Calu3 (cell line): ENCODE results near the gene ASB13. TPM values are rescaled to one million over a fixed set of nuclear protein-coding genes. Genes with fewer than 3 reads are reported as not detected.
A peak's percentile ranks its signal among the peaks of the same experiment; 100 is the strongest.

Experiments used
- BruUV-seq: library from RNA; stranded (reverse); fragments of 400-500 nt; replicated peaks from 2 replicates; lab custom pipeline; 2021; lab: Mats Ljungman, UMichigan
- CTCF ChIA-PET: fragments of 300-600 bp; sonication (Branson Sonifier 250); formaldehyde crosslinking; loops from one replicate; lab custom pipeline; 2022; ENCODE audit warnings: antibody characterized with exemption; lab: Charles Lee
- DNase-seq: peaks from one replicate; pipeline ENCODE4 v3.0.0; 2022
- H3K27ac Mint-ChIP-seq: one replicate; pipeline ENCODE4 v1.8.0; 2022; ENCODE audit warnings: mixed read lengths; ENCODE audit not compliant: unreplicated experiment
- H3K27me3 Mint-ChIP-seq: one replicate; pipeline ENCODE4 v1.8.0; 2022; ENCODE audit warnings: mixed read lengths; ENCODE audit not compliant: unreplicated experiment
- H3K36me3 Mint-ChIP-seq: one replicate; pipeline ENCODE4 v1.8.0; 2022; ENCODE audit warnings: mild to moderate bottlenecking, moderate library complexity, mixed read lengths; ENCODE audit not compliant: insufficient read depth, unreplicated experiment
- H3K4me1 Mint-ChIP-seq: one replicate; pipeline ENCODE4 v1.8.0; 2022; ENCODE audit warnings: mild to moderate bottlenecking, low read depth, mixed read lengths; ENCODE audit not compliant: unreplicated experiment
- H3K4me3 Mint-ChIP-seq: one replicate; pipeline ENCODE4 v1.8.0; 2022; ENCODE audit warnings: mild to moderate bottlenecking, low read depth, moderate library complexity, mixed read lengths; ENCODE audit not compliant: unreplicated experiment
- H3K9me3 Mint-ChIP-seq: one replicate; pipeline ENCODE4 v1.8.0; 2022; ENCODE audit warnings: low read depth, mixed read lengths; ENCODE audit not compliant: unreplicated experiment
- CTCF ChIP-seq: fragments of 200-600 bp; IDR thresholded peaks from one replicate; pipeline ENCODE4 v1.8.0; 2022; ENCODE audit warnings: antibody characterized with exemption; ENCODE audit not compliant: unreplicated experiment
- intact Hi-C: fragments of 100-400 bp; cut with micrococcal nuclease; formaldehyde crosslinking; loops from one replicate; pipeline ENCODE4 v1.10.0; 2022; ENCODE audit not compliant: unreplicated experiment
- total RNA-seq: library from RNA; stranded (reverse); gene quantifications from 2 replicates; pipeline ENCODE4 v1.2.3, GENCODE V29; 2022

The ASB13 gene
- total RNA-seq, 1 experiment from 2014 or later = 21.6 TPM

GRCh38 chr10:5633166-5633749 is 33.1 kb downstream of the ASB13 start:
- Mint-ChIP-seq H3K4me1 (peaks cover 23% of the 10 kb centered on the region), H3K36me3 (peaks cover 10% of the 10 kb centered on the region), H3K4me3 (no peak overlapping the region), H3K27ac (no peak overlapping the region), H3K27me3 (no peaks in the 10 kb centered on the region), H3K9me3 (no peaks in the 10 kb centered on the region)
- DNase-seq = no peak
- BruUV-seq = no TSS peak
- TF ChIP-seq CTCF = no peak
- intact Hi-C loops = no loop called here
- CTCF ChIA-PET = no interaction called here

GRCh38 chr10:5632446-5632845 is 33.9 kb downstream of the ASB13 start:
- no peak for TF ChIP-seq CTCF
- intact Hi-C loops = no loop called here
- peaks cover 23% of the 10 kb centered on the region for H3K4me1 Mint-ChIP-seq
- peak; percentile 62 for DNase-seq
- H3K36me3 Mint-ChIP-seq = peaks cover 10% of the 10 kb centered on the region
- no peaks in the 10 kb centered on the region for H3K9me3 Mint-ChIP-seq
- no peaks in the 10 kb centered on the region for H3K27me3 Mint-ChIP-seq
- no peak overlapping the region for H3K27ac Mint-ChIP-seq
- H3K4me3 Mint-ChIP-seq = peak overlapping the region; percentile 50
- no TSS peak for BruUV-seq
- CTCF ChIA-PET = no interaction called here

GRCh38 chr10:5631936-5632335 is 34.5 kb downstream of the ASB13 start:
- TF ChIP-seq CTCF = no peak
- H3K27me3 Mint-ChIP-seq = no peaks in the 10 kb centered on the region
- BruUV-seq = no TSS peak
- CTCF ChIA-PET = no interaction called here
- peaks cover 23% of the 10 kb centered on the region for H3K4me1 Mint-ChIP-seq
- peak overlapping the region; percentile 19 for H3K27ac Mint-ChIP-seq
- intact Hi-C loops = no loop called here
- H3K36me3 Mint-ChIP-seq = peaks cover 10% of the 10 kb centered on the region
- no peaks in the 10 kb centered on the region for H3K9me3 Mint-ChIP-seq
- DNase-seq = no peak
- H3K4me3 Mint-ChIP-seq = peak overlapping the region; percentile 50

- no TSS peak for BruUV-seq
- Mint-ChIP-seq H3K4me1 (peaks cover 23% of the 10 kb centered on the region), H3K4me3 (no peak overlapping the region), H3K27me3 (no peaks in the 10 kb centered on the region), H3K36me3 (peaks cover 10% of the 10 kb centered on the region), H3K9me3 (no peaks in the 10 kb centered on the region), H3K27ac (no peak overlapping the region)
- CTCF ChIA-PET = interaction anchor here (0.6 to 1.2 kb wide), 7 partner anchors 30 to 239 kb away, joined by 3 to 9 read pairs (median 4); no protein-coding TSS in a partner anchor
- intact Hi-C loops = no loop called here
- DNase-seq = no peak
- peak; percentile 3 for TF ChIP-seq CTCF
Measured at GRCh38 chr10:5630112-5630436, 36.3 kb downstream of the ASB13 start.
